Prostate gland (tissue), 2 donors: ENCODE results near the gene UTP20. TPM values are rescaled to one million over a fixed set of nuclear protein-coding genes. Genes with fewer than 3 reads are reported as not detected.

Source experiments
- DNase-seq: peaks from one replicate; pipeline ENCODE4 v3.0.0-alpha.2; 2019; ENCODE audit warnings: low spot score
- H3K27ac ChIP-seq, 2 donors: fragments of 200-600 bp; sonication (generic); 2 replicates each; pipeline ENCODE4 v1.5.1; 2017 to 2019
- H3K27me3 ChIP-seq: fragments of 200-600 bp; sonication (generic); replicated peaks from 2 replicates; pipeline ENCODE4 v1.5.1; 2019; ENCODE audit not compliant: insufficient read depth
- H3K36me3 ChIP-seq, 2 donors: fragments of 200-600 bp; sonication (generic); 1 replicate in 1 of 2; 2 replicates in 1 of 2; pipeline versions ENCODE4 v1.5.1 to v1.8.1; 2017 to 2019
- H3K4me1 ChIP-seq: fragments of 200-600 bp; sonication (generic); replicated peaks from 2 replicates; pipeline ENCODE4 v1.5.1; 2019
- H3K4me3 ChIP-seq, 2 donors: fragments of 200-600 bp; sonication (generic); 2 replicates each; pipeline ENCODE4 v1.5.1; 2017 to 2019
- H3K9me3 ChIP-seq: fragments of 200-600 bp; sonication (generic); 2 replicates; pipeline ENCODE4 v1.5.1; 2017
- POLR2A ChIP-seq: fragments of 450-650 bp; IDR thresholded peaks from one replicate; pipeline ENCODE4 v1.6.1; 2016; ENCODE audit warnings: antibody characterized with exemption, mild to moderate bottlenecking
- POLR2AphosphoS5 ChIP-seq: sonication (generic); formaldehyde crosslinking; IDR thresholded peaks from one replicate; pipeline ENCODE4 v1.6.1; 2017; ENCODE audit warnings: antibody characterized with exemption
- WGBS: methylation state at CpG from one replicate; pipeline ENCODE4 v1.1.5; 2018; 5-methylcytosine and 5-hydroxymethylcytosine counted together
- intact Hi-C: fragments of 100-400 bp; cut with DNase I; formaldehyde crosslinking; loops from one replicate; pipeline ENCODE4 v1.14.2; 2022
- total RNA-seq, 2 donors: library from RNA; depleted of rRNA; stranded (reverse); fragments of >200 nt; gene quantifications; one replicate each; pipeline ENCODE4 v1.1.0, GENCODE V29; 2016
- TF ChIP-seq, protein P1 (sequence below), 4 experiments: fragments of 200-600 bp in 2 of 4; fragments of 450-650 bp in 2 of 4; sonication (generic) in 2 of 4; IDR thresholded peaks; 1 replicate in 3 of 4; 2 replicates in 1 of 4; pipeline ENCODE4 v1.5.1; 2016 to 2019; ENCODE audit warnings: antibody characterized with exemption in 4 of 4, mild to moderate bottlenecking in 2 of 4, moderate library complexity in 2 of 4

Gene UTP20
- total RNA-seq, 2 donors from 2014 or later: 13.6 to 26.6 TPM

DNA sequence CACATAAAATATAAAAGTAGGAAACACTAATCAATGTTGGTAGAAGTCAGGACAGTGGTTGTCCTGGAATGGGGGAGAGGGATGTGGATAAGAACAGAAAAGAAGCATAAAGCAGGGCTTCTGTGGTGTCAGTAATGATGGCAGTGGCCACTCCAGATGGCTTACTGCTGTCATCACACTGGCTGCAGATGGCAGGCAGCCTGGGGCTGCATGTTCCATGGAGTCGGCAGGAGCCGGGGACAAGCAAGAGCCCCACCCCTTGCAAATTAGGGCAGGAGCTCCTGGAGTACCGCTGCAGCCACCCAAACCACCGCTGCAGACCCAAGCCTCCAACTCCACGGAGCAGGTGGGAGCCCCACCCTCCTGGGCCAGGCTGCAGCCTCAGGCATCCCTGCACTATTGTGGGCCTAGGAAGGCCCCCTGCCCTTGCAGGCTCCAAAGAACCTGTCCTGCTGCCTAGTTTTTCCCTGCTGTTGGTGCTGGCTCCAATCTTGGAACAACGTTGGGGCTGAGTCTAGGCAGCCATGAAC lies 41.0 kb upstream of the UTP20 start:
- DNase-seq: no peak

DNA sequence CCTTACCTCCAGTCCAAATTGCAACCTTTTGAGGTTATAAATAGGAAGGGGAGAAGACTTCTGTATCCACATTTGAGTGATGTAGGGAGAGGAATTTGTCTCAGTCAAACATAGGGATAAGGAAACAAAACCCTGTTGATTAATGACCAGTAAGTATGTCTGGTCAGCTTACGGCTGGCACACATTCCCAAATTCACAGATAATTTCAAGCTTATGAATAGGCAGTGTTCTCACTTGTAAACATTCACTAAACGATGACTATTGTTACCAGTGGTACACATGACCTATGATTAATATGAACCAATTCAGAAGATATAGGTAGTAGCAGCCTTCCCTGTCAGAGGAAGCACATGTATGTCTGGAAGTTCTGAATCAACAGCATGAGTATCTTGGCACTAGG lies 36.8 kb upstream of the UTP20 start:
- 70% methylated on average over 2 of the region's 2 CpGs for WGBS
- intact Hi-C loops: no loop called here
- Histone ChIP-seq H3K4me1 (no peaks in the 10 kb centered on the region), H3K9me3 (no peaks in the 10 kb centered on the region), H3K27ac (no peak overlapping the region), H3K36me3 (no peaks in the 10 kb centered on the region), H3K27me3 (no peaks in the 10 kb centered on the region), H3K4me3 (no peak overlapping the region)
- DNase-seq: no peak
- TF ChIP-seq, protein P1, sequence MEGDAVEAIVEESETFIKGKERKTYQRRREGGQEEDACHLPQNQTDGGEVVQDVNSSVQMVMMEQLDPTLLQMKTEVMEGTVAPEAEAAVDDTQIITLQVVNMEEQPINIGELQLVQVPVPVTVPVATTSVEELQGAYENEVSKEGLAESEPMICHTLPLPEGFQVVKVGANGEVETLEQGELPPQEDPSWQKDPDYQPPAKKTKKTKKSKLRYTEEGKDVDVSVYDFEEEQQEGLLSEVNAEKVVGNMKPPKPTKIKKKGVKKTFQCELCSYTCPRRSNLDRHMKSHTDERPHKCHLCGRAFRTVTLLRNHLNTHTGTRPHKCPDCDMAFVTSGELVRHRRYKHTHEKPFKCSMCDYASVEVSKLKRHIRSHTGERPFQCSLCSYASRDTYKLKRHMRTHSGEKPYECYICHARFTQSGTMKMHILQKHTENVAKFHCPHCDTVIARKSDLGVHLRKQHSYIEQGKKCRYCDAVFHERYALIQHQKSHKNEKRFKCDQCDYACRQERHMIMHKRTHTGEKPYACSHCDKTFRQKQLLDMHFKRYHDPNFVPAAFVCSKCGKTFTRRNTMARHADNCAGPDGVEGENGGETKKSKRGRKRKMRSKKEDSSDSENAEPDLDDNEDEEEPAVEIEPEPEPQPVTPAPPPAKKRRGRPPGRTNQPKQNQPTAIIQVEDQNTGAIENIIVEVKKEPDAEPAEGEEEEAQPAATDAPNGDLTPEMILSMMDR (IDR thresholded peaks at IDR 0.05): no peak
- TF ChIP-seq POLR2A (no peak), POLR2AphosphoS5 (no peak)

More for the DNA sequence above, 41.0 kb upstream of the UTP20 start:
- H3K27me3 ChIP-seq: no peaks in the 10 kb centered on the region
- no peaks in the 10 kb centered on the region for H3K36me3 ChIP-seq
- no peaks in the 10 kb centered on the region for H3K9me3 ChIP-seq
- no peak overlapping the region for H3K27ac ChIP-seq
- H3K4me1 ChIP-seq: no peaks in the 10 kb centered on the region
- H3K4me3 ChIP-seq: no peak overlapping the region
- intact Hi-C loops: no loop called here
- 62% methylated on average over 6 of the region's 6 CpGs for WGBS
- TF ChIP-seq, protein P1 (IDR thresholded peaks at IDR 0.05): no peak
- no peak for TF ChIP-seq POLR2A
- TF ChIP-seq POLR2AphosphoS5: no peak

DNA sequence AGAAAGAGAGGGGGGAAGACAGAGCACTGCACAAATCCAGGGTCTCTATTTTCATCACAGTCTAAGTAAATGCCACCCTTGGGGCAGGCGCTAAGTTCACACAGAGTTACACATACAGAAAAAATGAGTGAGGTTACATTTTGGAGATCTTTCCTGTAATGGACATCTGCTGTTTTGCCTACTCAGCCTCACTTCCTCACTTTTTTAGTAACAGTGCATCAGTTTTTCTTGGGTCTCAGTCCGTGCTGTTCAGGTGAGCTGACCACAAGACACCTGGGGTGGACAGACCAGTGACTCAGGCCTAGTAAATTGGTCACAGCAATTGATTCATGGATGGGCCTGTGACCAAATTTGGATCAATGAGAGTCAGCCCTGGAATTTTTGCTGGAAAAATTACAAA lies 36.3 kb upstream of the UTP20 start:
- no peaks in the 10 kb centered on the region for H3K9me3 ChIP-seq
- no peak overlapping the region for H3K4me3 ChIP-seq
- TF ChIP-seq POLR2A (no peak), POLR2AphosphoS5 (no peak)
- TF ChIP-seq, protein P1 (IDR thresholded peaks at IDR 0.05): no peak
- H3K27ac ChIP-seq: no peak overlapping the region
- H3K27me3 ChIP-seq: no peaks in the 10 kb centered on the region
- intact Hi-C loops: no loop called here
- no peaks in the 10 kb centered on the region for H3K36me3 ChIP-seq
- no peak for DNase-seq
- H3K4me1 ChIP-seq: no peaks in the 10 kb centered on the region
- 97% methylated on average over 2 of the region's 2 CpGs for WGBS

DNA sequence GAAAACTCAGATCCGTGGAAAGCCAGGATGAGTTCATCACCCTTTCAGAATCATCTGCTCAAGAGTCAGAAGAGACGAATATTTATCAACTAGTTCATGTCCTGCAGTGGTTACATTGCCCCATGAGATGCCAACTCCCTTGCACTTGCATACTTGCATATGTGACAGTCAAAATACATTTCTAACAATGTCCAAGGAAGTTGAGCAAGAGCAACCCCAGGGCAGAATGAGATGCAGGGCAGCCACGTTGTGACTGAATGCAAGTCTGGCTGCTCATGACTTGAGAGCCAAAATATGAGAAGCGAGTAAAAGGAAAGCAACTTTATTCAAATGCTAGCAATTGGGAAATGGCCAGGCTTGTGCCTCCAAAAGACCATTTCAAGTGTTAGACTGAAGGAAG lies 23.6 kb upstream of the UTP20 start:
- intact Hi-C loops: no loop called here
- H3K4me1 ChIP-seq: no peaks in the 10 kb centered on the region
- H3K36me3 ChIP-seq: no peaks in the 10 kb centered on the region
- no peak overlapping the region for H3K27ac ChIP-seq
- no peak overlapping the region for H3K4me3 ChIP-seq
- H3K27me3 ChIP-seq: no peaks in the 10 kb centered on the region
- no peak for DNase-seq
- TF ChIP-seq POLR2AphosphoS5 (no peak), POLR2A (no peak)
- TF ChIP-seq, protein P1 (IDR thresholded peaks at IDR 0.05): no peak
- 71% methylated on average over 4 of the region's 4 CpGs for WGBS
- H3K9me3 ChIP-seq: no peaks in the 10 kb centered on the region

DNA sequence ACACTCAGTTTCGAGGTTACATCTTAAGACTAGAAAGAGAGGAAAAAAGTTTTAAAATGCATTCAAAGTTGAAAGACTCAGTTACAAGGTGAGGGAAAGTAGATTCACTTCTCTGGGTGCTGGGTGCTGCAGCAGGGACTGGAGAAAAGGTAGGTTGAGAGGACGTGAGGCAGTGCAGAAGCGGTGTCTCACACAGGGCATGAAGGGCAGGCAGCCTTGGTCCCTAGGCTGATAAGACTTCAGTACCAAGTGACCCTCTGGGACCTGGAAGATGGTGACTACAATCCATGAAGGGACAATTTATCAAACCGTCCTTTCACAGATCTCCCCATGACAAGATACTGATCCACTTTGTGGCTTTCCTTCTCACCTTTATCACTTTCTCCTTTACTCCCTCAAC lies 22.5 kb upstream of the UTP20 start:
- Histone ChIP-seq H3K4me1 (no peaks in the 10 kb centered on the region), H3K9me3 (no peaks in the 10 kb centered on the region), H3K36me3 (no peaks in the 10 kb centered on the region), H3K4me3 (no peak overlapping the region), H3K27me3 (no peaks in the 10 kb centered on the region), H3K27ac (no peak overlapping the region)
- DNase-seq: no peak
- TF ChIP-seq, protein P1 (IDR thresholded peaks at IDR 0.05): no peak
- TF ChIP-seq POLR2AphosphoS5 (no peak), POLR2A (no peak)
- intact Hi-C loops: no loop called here
- WGBS: 86% methylated on average over 4 of the region's 4 CpGs
